Measurements from ENCODE around the gene GLIPR2. TPM values are rescaled to one million over a fixed set of nuclear protein-coding genes. Genes with fewer than 3 reads are reported as not detected.

The GLIPR2 gene, protein sequence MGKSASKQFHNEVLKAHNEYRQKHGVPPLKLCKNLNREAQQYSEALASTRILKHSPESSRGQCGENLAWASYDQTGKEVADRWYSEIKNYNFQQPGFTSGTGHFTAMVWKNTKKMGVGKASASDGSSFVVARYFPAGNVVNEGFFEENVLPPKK
- total RNA-seq (2014; rRNA removed; shearing (Covaris generic)) = 1.2 and 2.3 TPM in 2 replicates

GRCh38 chr9:36136272-36136893 lies at the start of gene GLIPR2:
Gene GLIPR2, plus strand, starts transcription at chr9:36136733. Its CDS starts 46 bp downstream, at chr9:36136779.

GRCh38 chr9:36169166-36169565 lies 32.6 kb downstream of the GLIPR2 start, which contains the start of gene CCIN:
Gene CCIN, plus strand, starts transcription at chr9:36169388. Its CDS starts 115 bp downstream, at chr9:36169503.

DNA sequence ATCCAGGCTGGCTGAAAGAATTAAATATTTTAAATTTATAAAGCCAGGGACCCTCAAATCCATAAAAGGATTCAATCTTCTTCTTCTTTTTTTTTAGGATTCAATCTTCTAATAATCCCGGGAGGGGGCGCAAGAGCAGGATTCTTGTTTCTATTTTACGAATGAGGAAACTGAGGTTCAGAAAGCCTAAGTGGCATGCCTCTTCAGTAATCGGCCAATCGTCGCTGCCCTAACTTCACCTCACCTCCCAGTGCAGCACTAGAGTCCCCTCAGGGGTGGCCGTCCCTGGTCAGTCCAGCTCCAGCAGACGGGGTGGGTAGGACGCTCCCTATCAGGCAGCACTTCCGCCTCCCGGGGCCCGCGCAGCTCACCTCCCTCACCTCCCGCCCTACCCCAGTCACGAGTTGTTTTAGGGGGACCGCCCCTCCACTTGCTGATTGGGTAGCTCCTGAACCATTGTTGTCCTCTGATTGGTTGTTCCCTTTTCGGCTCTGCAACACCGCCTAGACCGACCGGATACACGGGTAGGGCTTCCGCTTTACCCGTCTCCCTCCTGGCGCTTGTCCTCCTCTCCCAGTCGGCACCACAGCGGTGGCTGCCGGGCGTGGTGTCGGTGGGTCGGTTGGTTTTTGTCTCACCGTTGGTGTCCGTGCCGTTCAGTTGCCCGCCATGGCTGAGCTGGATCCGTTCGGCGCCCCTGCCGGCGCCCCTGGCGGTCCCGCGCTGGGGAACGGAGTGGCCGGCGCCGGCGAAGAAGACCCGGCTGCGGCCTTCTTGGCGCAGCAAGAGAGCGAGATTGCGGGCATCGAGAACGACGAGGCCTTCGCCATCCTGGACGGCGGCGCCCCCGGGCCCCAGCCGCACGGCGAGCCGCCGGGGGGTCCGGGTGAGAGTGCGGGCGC lies 54.1 kb downstream of the GLIPR2 start, which contains the start of gene CLTA:
Gene CLTA, plus strand, starts transcription at position 534 of the 902 bp plus-strand sequence. Its CDS starts 136 bp downstream, at position 670.

Other genes with a start within 250 kb of the GLIPR2 start
- 7.3 and 10.7 TPM in 2 replicates for gene HRCT1, start 230.5 kb upstream of the GLIPR2 start, total RNA-seq (2014; rRNA removed; shearing (Covaris generic))
- 0.60 TPM in 1 of 2 replicates, not detected in the other for gene SPAAR, start 227.2 kb upstream of the GLIPR2 start, total RNA-seq (2014; rRNA removed; shearing (Covaris generic))
- not detected in 2 replicates for gene OR2S2, start 178.6 kb upstream of the GLIPR2 start, total RNA-seq (2014; rRNA removed; shearing (Covaris generic))
- gene RECK, start 99.8 kb upstream of the GLIPR2 start, total RNA-seq (2014; rRNA removed; shearing (Covaris generic)) = 4.5 and 4.9 TPM in 2 replicates
- gene CCIN, start 32.7 kb downstream of the GLIPR2 start, total RNA-seq (2014; rRNA removed; shearing (Covaris generic)) = not detected in 2 replicates
- 447 and 450 TPM in 2 replicates for gene CLTA, start 54.2 kb downstream of the GLIPR2 start, total RNA-seq (2014; rRNA removed; shearing (Covaris generic))
- 46.4 and 50.4 TPM in 2 replicates for gene GNE, start 121.7 kb downstream of the GLIPR2 start, total RNA-seq (2014; rRNA removed; shearing (Covaris generic))